Astrocyte of the cerebellum (primary cell): ENCODE measurements around the gene XRCC5.

Experiments
- DNase-seq: peaks from one replicate; pipeline ENCODE4 v3.0.0-alpha.2; 2011; ENCODE audit warnings: low read depth
- H3K4me3 ChIP-seq: 2 replicates; pipeline ENCODE4 v1.5.1; 2011; ENCODE audit warnings: mild to moderate bottlenecking, low read depth, low read length, moderate library complexity
- in situ Hi-C: cut with HindIII; loops from 2 replicates; pipeline ENCODE4 v1.10.0; 2017; ENCODE audit warnings: low sequenced_read_pairs
- TF ChIP-seq, protein P1 (sequence below): IDR thresholded peaks from 2 replicates; pipeline ENCODE4 v1.5.1; 2012; ENCODE audit warnings: low read length, low read depth, moderate library complexity, mild to moderate bottlenecking; ENCODE audit errors: missing control alignments

The XRCC5 gene

GRCh38 chr2:216192181-216192580, 83.0 kb downstream of the XRCC5 start:
- DNase-seq, result no peak
- TF ChIP-seq, protein P1, sequence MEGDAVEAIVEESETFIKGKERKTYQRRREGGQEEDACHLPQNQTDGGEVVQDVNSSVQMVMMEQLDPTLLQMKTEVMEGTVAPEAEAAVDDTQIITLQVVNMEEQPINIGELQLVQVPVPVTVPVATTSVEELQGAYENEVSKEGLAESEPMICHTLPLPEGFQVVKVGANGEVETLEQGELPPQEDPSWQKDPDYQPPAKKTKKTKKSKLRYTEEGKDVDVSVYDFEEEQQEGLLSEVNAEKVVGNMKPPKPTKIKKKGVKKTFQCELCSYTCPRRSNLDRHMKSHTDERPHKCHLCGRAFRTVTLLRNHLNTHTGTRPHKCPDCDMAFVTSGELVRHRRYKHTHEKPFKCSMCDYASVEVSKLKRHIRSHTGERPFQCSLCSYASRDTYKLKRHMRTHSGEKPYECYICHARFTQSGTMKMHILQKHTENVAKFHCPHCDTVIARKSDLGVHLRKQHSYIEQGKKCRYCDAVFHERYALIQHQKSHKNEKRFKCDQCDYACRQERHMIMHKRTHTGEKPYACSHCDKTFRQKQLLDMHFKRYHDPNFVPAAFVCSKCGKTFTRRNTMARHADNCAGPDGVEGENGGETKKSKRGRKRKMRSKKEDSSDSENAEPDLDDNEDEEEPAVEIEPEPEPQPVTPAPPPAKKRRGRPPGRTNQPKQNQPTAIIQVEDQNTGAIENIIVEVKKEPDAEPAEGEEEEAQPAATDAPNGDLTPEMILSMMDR, result no peak
- in situ Hi-C loops, result no loop called here
- H3K4me3 ChIP-seq, result no peak overlapping the region

GRCh38 chr2:216192931-216193330, 83.8 kb downstream of the XRCC5 start:
- TF ChIP-seq, protein P1, result no peak
- no peak overlapping the region for H3K4me3 ChIP-seq
- in situ Hi-C loops, result no loop called here
- DNase-seq, result no peak

DNA sequence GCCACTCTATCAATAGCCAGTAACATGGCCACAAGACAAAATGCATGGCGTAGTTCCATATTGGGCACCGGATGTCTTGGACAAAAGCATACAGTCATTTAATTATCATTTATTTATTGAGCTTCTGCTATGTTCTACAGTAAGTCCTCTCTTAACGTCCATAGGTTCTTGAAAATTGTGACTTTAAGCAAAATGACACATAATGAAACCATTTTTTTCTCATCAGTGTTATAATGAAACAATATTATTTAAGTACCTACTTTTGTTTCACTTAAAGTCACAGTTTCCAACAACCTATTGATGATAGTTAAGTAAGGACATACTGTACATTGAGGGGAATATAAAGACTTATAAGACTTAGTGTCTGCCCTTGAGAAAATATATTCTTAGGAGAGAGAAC, 84.9 kb downstream of the XRCC5 start:
- in situ Hi-C loops, result no loop called here
- TF ChIP-seq, protein P1, result no peak
- H3K4me3 ChIP-seq, result no peak overlapping the region
- no peak for DNase-seq

DNA sequence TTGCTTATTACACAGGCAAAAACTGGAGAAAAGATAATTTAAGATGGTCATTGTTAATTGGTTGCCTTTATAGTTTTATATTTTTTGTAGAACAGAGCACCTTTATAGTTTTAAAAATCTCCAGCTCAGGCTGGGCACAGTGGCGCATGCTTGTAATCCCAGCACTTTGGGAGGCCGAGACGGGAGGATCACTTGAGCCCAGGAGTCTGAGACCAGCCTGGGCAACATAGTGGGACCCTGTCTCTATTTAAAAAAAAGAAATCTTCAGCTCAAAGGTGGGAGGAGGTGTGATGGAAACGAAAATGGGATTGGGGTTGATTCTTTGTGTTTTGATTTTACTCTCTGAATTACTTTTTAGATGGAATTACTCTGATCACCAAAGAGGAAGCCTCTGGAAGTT, 85.4 kb downstream of the XRCC5 start:
- TF ChIP-seq, protein P1, result no peak
- in situ Hi-C loops, result no loop called here
- DNase-seq, result no peak
- no peak overlapping the region for H3K4me3 ChIP-seq

DNA sequence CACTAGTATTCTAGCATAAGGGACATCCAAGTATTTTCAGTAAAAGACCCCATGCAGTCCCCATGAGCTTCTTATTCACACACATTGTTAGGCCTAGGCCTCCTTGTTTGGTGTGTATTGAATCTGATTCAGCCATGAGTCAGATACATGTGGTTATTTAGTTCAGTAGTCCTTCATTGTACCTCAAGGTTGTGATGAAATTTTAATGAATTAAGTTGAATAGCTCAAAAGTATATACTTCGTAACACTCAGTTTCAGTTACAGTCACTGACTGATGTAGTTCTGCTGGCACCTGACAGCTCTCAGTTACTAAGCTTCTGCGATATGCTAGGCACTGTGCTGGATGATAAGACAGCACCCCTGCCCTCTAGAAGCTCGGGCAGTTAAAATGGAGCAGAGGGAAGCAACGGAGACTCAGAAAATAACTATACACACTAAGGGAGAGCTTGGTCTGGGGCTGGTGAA, 86.4 kb downstream of the XRCC5 start:
- DNase-seq, result peak; percentile 80
- TF ChIP-seq, protein P1, result no peak
- in situ Hi-C loops, result no loop called here
- no peak overlapping the region for H3K4me3 ChIP-seq

DNA sequence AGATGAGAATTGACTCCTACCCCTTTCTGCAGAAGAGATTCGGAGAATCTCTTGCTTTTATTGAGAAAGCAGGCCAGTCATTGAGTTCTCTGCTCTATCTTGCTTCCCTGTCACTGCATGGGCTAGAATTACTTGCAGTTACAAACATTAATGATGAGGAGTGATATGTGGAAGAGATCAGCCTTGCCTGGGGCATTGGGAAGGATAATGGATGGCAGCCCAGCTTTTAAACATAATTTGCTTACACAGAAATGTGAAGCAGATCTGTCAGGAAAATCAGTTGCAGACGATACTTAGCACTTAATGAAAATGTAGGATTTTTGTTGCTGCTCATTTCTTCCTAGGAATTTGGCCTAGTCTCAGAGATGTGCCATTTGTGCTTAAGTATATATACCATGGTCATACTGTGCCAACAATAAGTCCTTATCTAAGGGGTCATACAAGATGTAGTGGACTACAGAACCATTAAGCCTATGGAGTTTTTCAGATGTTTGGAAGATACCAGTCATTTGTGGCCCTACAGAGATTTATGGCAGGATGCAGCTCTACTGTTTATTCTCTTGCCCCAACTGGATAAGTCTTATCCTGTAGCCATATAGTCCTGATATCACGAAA, 92.7 kb downstream of the XRCC5 start:
- in situ Hi-C loops, result no loop called here
- TF ChIP-seq, protein P1, result no peak
- H3K4me3 ChIP-seq, result no peak overlapping the region
- no peak for DNase-seq
